DMS153 (cell line): Measurements from ENCODE around the gene ARHGDIB.

Experiments
- DNase-seq: peaks from one replicate; lab custom pipeline; 2025; lab: John Stamatoyannopoulos, UW

The ARHGDIB gene

GRCh38 chr12:14982991-14983390, 21.6 kb upstream of the ARHGDIB start:
- no peak for DNase-seq

DNA sequence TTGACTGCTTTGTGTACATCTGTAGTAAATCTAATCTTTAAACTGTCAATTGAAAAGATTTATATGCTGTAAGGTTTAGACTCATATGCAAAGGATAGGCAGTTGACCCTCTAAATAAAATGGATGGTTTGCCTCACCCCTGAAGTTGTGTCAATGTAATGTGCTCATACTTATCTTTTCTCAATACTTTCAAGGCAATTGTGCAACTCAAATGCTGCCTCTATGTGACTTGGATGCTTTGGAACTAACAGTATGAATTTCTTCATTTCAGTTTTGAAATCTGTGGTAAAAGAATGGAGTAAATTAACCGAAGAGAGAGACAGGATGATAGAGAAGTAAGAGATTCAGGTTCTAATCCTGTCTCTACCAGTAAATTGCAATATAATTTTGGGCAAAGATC, 21.2 kb upstream of the ARHGDIB start:
- DNase-seq = no peak

DNA sequence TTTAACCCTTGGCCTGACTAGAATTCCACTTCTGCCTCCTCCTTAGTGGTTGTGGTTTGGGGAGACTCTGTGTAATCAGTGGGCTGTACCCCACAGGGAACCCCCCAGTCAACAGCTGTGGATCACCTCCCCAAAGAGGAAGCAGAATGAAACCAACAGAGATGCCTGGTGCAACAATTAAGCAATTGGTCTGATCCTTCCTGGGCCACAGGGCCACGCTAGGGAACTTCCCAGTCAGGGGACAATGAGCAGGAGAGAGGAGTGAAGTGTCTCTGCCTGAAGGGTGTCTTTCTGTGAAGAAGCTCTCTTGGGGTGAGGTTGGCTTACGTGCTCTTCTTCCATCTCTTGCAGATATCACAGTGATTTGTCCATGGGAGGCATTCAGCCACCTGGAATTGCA, 19.6 kb upstream of the ARHGDIB start:
- no peak for DNase-seq

GRCh38 chr12:14979468-14979867, 18.1 kb upstream of the ARHGDIB start:
- DNase-seq = no peak

- no peak for DNase-seq
These were observed 15.3 kb upstream of the ARHGDIB start for GRCh38 chr12:14976658-14977057.

- no peak for DNase-seq
These were observed 14.1 kb upstream of the ARHGDIB start for GRCh38 chr12:14975457-14975856.

DNA sequence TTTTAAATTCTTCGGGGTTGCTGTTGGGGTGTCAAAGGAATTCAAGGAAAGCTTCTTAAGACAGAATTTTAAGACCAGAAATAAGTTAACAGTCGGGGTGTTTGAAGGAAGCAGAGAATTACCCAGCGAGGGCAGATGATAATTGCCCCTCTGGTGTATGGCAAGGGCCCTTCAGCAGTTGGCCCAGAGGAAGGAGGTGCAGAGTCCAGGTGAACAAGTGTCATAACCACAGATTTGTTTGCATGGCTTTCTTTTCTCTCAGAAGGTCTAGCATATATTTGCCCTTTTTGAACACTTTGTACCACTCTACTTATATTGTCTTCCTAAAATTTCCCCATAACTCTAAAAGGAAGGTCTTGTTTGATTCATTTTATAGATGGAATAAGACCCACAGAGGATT, 13.2 kb upstream of the ARHGDIB start:
- no peak for DNase-seq

DNA sequence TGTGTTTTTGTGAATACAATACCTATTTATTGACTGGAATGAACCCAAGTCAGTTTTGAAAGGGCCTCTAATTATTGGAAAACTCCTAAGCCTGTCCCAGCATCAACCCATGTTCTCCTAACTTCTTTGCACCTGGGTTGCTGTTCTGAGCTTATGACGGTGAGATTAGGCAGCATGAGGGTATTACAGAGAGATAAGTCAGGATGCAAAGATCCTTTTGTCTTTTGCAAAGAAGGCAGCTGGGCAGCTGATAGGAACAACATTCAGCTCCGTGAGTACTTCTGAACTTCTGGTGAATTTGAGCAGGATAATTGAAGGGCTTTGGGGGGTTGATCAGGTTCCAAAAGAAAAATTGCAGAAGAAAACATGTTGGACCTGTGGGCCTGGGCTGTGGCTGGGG, 11.4 kb upstream of the ARHGDIB start, which contains the start of gene PDE6H:
Gene PDE6H (plus strand): TSS at position 227 of the 400 bp plus-strand sequence. CDS start 4,971 bp downstream, outside the sequence.
- DNase-seq = no peak

GRCh38 chr12:14970473-14970872, 9.1 kb upstream of the ARHGDIB start:
- no peak for DNase-seq

- DNase-seq = no peak
These were observed 7.1 kb upstream of the ARHGDIB start for GRCh38 chr12:14968478-14968877.

- DNase-seq = no peak
These were observed 3.8 kb upstream of the ARHGDIB start for GRCh38 chr12:14965221-14965620.

GRCh38 chr12:14964406-14964805, 3.0 kb upstream of the ARHGDIB start:
- DNase-seq = no peak

DNA sequence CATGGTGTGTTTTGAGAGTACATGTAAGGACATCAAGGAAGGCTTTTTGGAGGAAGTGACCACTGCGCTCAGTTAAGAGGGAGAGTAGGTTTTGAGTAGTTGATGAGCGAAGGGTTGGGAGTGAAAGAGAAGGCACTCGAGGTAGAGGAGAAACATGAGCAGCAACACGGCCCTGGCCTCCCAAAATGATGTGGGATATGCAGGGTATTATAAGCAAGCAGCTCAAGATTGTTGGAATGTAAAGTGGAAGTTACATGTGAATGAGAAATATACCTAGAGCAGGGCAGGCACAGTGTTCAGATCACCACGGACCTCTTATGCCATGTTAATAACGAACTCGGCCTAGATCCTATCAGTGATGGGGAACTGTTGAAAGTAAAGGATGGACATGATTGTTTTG, 2.1 kb upstream of the ARHGDIB start:
- no peak for DNase-seq

DNA sequence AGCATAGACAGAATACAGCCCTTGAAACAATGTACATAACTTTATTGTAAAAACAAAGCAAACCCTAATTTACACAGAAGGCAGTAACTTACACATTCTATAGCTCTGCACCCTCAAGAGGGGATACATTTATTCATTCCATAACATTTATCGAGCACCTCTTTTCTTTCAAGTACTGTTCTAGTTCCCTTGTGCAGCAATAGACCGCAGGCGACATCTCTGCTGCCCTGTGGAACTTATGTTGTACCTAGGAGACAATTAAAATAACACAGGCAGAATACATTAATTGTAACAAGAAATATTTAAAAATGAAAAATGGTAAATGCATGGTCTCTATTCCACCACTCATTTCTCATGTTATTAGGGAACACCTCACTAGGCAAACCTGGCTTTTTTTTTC, 1.4 kb upstream of the ARHGDIB start:
- DNase-seq = no peak

- no peak for DNase-seq
These were observed 745 bp upstream of the ARHGDIB start for GRCh38 chr12:14962153-14962539.

GRCh38 chr12:14960548-14961465, 594 bp downstream of the ARHGDIB start:
- no peak for DNase-seq

GRCh38 chr12:14959916-14960496, 1.4 kb downstream of the ARHGDIB start:
- no peak for DNase-seq

GRCh38 chr12:14959463-14959862, 1.9 kb downstream of the ARHGDIB start:
- DNase-seq = no peak

DNA sequence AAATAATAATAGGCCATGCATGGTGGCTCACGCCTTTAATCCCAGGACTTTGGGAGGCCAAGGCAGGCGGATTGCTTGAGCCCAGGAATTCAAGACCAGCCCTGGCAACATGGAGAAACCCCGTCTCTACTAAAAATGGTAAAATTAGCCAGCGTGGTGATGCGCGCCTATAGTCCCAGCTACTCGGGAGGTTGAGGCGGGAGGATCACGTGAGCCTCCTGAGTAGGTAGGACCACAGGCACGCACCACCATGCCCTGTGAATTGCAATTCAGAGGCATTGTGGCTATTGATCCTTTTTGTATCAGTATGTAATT, 2.3 kb downstream of the ARHGDIB start:
- no peak for DNase-seq

DNA sequence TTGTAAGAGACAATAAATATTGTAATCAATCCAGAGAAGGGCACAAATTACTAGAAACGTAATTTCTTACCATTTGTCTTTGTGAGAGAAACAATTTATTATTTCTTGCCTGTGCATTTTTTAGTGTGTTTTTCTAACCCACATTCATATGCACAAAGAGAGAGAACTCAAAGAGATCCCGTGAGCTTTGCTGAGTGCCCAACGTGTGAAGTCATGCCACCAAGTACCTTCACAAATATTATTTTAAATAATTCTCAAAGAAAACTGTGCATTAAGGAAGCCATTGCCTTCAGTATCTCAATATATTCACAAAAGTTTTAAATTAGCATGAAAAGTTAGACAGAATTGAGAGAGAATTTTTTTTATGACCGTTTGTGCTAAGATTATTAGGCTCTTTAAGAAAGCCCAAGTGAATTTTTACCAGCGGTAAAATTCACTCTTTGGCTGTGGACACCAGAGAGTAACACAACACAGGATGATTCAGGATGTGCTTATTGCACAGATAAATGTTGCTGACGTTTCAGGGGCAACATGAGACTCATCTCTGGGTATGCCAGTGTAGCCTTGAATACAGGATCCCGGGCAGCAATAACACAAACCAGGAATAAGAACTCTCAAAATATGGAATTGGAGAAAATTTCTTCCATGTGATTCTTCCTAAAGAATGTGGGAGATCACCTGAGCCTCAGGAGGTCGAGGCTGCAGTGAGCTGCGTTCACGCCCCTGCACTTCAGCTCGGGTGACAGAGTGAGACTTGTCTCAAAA, 2.9 kb downstream of the ARHGDIB start:
- DNase-seq = no peak

GRCh38 chr12:14957551-14958168, 3.7 kb downstream of the ARHGDIB start:
- no peak for DNase-seq

DNA sequence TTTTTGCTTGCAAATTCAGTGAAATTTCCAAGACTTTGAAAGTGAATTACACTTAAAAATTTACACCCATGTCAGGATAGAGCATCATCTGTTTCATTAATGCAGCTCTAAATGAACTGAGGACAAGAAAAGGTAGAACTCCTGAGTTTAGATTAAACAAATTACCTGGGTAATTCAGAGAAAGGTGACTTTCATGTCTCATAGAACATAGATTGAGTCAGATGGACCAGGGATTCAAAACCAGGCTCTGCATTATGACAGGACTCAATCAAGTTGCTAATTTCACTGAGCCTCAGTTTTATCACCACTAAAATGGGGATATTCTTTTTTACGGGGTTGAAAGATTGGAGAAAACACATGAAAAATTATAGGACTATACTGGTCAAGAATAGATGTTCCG, 4.5 kb downstream of the ARHGDIB start:
- DNase-seq = no peak
